Kidney epithelial cell (primary cell): ENCODE data around the gene SS18L1. TPM values are rescaled to one million over a fixed set of nuclear protein-coding genes. Genes with fewer than 3 reads are reported as not detected.

ENCODE experiments used
- DNase-seq: peaks from one replicate; pipeline ENCODE4 v3.0.0-alpha.2; 2010; ENCODE audit warnings: low read depth
- H3K27me3 ChIP-seq: 2 replicates; pipeline ENCODE4 v1.6.0; 2011; ENCODE audit warnings: low read length; ENCODE audit not compliant: control insufficient read depth, insufficient read depth
- H3K36me3 ChIP-seq: 2 replicates; pipeline ENCODE4 v1.5.1; 2011; ENCODE audit warnings: low read length; ENCODE audit not compliant: control insufficient read depth, insufficient read depth
- H3K4me3 ChIP-seq: 2 replicates; pipeline ENCODE4 v1.5.1; 2011; ENCODE audit warnings: low read depth, mild to moderate bottlenecking, control low read depth, low read length
- total RNA-seq: library from RNA; depleted of rRNA; stranded (reverse); fragments of >200 nt; gene quantifications from 2 replicates; pipeline ENCODE4 v1.2.3, GENCODE V29; 2015
- TF ChIP-seq, protein P1 (sequence below): IDR thresholded peaks from 2 replicates; pipeline ENCODE4 v1.5.1; 2011; ENCODE audit warnings: mild to moderate bottlenecking, moderate library complexity, low read length, control low read depth, inconsistent platforms; ENCODE audit not compliant: insufficient read depth, poor library complexity, severe bottlenecking

The SS18L1 gene
- total RNA-seq, 1 donor from 2014 or later: 15.9 TPM

DNA sequence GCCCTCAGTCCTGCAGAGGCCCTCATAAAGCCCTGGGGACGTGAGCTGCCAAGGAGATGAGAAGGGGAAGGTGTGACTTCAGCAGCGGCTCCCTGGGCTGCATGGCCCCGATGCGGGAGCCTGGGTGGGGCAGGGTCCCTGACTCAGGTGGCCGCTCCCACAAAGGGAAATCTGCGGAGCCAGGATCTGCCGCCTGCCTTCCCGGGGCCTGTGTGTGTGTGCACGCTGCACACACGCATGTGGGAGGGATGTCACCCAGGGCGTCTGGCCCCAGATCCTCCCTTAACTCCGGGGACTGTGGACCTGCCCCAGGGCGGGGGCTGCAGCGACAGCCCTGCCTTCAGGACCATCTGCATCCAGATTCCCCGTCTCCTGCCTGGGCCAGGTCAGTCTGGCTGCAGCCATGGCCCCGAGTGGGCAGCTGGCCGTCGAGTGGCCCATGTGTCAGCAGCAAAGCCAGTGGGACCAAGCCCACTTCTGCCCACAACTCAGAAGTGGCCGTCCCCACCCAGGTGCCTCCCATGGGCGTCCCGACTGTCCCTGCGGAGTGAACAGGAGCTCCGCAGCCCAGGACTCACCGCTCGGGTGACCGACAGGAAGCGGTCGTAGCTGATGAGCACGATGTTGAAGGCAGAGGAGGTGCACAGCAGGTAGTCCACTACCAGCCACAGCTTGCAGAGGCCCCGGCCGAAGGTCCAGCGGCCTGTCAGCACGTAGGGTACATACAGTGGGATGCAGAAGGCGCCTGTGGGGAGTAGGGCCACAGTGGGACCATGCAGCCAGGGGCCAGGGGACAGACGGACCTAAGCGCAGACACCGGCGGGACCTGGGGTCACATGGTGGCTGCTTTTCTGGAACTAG, 74.6 kb downstream of the SS18L1 start:
- H3K36me3 ChIP-seq: no peaks in the 10 kb centered on the region
- H3K27me3 ChIP-seq: peaks cover 87% of the 10 kb centered on the region
- no peak overlapping the region for H3K4me3 ChIP-seq
- no peak for DNase-seq
- TF ChIP-seq, protein P1, sequence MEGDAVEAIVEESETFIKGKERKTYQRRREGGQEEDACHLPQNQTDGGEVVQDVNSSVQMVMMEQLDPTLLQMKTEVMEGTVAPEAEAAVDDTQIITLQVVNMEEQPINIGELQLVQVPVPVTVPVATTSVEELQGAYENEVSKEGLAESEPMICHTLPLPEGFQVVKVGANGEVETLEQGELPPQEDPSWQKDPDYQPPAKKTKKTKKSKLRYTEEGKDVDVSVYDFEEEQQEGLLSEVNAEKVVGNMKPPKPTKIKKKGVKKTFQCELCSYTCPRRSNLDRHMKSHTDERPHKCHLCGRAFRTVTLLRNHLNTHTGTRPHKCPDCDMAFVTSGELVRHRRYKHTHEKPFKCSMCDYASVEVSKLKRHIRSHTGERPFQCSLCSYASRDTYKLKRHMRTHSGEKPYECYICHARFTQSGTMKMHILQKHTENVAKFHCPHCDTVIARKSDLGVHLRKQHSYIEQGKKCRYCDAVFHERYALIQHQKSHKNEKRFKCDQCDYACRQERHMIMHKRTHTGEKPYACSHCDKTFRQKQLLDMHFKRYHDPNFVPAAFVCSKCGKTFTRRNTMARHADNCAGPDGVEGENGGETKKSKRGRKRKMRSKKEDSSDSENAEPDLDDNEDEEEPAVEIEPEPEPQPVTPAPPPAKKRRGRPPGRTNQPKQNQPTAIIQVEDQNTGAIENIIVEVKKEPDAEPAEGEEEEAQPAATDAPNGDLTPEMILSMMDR: no peak

DNA sequence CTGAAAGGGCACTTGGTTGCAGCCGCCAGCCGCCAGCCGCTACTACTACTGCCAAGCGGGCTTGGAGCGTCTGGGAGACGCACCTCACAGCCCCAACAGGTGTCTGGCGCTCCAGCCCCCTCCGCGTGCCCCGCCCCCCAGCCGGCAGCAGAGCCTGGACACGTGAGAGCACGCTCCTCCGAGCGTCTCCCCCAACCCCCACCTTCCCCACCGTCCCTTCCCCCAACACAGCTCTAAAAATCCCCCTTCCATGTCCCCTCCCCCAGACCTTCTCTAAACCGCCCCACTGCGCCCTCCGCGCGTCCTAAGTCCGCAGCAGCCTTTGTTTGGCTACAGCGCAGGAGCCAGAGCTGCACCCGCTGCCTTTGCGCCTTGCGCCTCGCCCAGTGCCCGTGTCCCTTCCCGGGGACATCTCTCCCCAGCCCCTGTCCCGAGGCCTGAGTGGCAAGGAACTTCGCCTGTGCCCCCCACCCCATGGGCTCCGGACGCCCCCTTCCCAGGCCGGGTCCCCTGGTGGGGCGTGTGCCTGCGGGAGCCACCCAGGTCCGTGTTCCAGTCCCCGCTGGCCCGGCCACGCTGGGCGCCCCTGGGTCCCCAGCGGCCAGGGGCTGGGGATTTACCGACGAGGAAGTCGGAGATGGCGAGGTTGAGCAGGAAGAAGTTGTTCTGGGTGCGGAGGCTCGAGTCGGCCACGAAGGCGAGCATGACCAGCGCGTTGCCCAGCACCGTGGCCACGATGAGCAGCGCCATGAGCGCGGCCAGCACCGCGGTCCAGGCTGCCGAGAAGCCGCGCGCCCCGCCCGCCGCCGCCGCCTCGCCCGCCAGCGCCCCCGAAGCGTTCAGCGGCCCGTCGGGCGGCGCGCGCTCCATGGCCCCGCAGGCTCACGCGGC, 75.8 kb downstream of the SS18L1 start:
- TF ChIP-seq, protein P1: no peak
- no peaks in the 10 kb centered on the region for H3K36me3 ChIP-seq
- no peak for DNase-seq
- H3K4me3 ChIP-seq: no peak overlapping the region
- H3K27me3 ChIP-seq: peaks cover 92% of the 10 kb centered on the region

- TF ChIP-seq, protein P1: no peak
- Histone ChIP-seq H3K27me3 (peaks cover 93% of the 10 kb centered on the region), H3K4me3 (no peak within 1 kb of the TSS), H3K36me3 (no peaks in the 10 kb centered on the region)
- DNase-seq: no peak
Observed at GRCh38 chr20:62219992-62220665, 76.6 kb downstream of the SS18L1 start, which contains the start of gene HRH3. Gene HRH3, minus strand, starts transcription at chr20:62220278. Its CDS starts 308 bp downstream, at chr20:62219970.

GRCh38 chr20:62220666-62221568, 77.3 kb downstream of the SS18L1 start:
- DNase-seq: no peak
- Histone ChIP-seq H3K27me3 (peaks cover 90% of the 10 kb centered on the region), H3K4me3 (no peak overlapping the region), H3K36me3 (no peaks in the 10 kb centered on the region)
- TF ChIP-seq, protein P1: no peak
